Panc1 (cell line): ENCODE data around the gene CLDN6.

Source experiments
- POLR2AphosphoS5 ChIP-seq: IDR thresholded peaks from 2 replicates; pipeline ENCODE4 v1.6.1; 2012; ENCODE audit warnings: mild to moderate bottlenecking, low read depth, low read length, moderate library complexity
- SIN3A ChIP-seq: IDR thresholded peaks from 2 replicates; pipeline ENCODE4 v1.6.1; 2012; ENCODE audit warnings: low read depth, mild to moderate bottlenecking, low read length, moderate library complexity, borderline replicate concordance; ENCODE audit not compliant: insufficient read depth
- TCF7L2 ChIP-seq: IDR thresholded peaks from 2 replicates; pipeline ENCODE4 v1.6.1; 2011; ENCODE audit warnings: mild to moderate bottlenecking, low read depth, low read length, inconsistent platforms
- TF ChIP-seq, protein P1 (sequence below): fragments of 450-650 bp; IDR thresholded peaks from 2 replicates; pipeline ENCODE4 v1.5.1; 2017; ENCODE audit warnings: mild to moderate bottlenecking

DNA sequence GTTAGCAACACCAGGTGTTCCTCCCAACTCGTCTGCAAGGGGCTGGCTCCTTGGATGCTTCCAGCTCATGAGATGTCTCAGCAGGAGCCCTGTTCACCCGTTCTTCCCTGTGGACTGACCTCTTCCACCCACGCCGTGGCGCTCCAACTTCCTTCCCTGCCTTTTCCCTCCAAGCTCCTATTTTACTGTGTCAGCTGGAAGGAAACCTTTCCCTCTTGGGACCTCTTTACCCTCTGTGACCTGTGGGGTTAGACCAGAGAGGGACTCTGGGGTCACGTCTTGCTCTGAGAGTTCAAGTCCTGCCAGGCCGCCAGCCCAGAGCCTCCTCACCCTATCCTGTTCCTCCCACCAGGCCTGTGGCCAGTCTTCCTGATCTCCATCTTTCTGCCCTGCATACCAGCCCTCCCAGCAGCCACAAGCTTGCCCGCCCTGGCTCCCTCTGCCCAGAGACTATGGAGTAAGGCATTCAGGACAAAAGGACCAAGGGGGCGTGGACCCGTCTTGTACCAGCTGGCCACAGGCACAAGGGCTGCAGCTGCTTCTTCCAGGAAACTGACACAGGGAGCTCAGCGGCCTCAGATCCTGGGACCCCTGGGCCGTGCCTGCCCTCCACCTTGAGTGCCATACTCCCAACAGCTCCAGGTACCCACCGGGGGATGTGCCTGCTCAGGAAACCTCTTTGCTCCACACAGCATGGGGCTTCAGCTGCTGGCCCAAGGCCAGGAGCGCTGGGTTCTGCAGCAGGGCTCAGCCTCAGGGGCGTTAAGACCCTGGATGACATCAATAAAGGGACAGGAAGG, 45.8 kb downstream of the CLDN6 start:
- TF ChIP-seq SIN3A (no peak), TCF7L2 (no peak), POLR2AphosphoS5 (peak; percentile 22; the same call in 1 of the 2 replicates)
- TF ChIP-seq, protein P1, sequence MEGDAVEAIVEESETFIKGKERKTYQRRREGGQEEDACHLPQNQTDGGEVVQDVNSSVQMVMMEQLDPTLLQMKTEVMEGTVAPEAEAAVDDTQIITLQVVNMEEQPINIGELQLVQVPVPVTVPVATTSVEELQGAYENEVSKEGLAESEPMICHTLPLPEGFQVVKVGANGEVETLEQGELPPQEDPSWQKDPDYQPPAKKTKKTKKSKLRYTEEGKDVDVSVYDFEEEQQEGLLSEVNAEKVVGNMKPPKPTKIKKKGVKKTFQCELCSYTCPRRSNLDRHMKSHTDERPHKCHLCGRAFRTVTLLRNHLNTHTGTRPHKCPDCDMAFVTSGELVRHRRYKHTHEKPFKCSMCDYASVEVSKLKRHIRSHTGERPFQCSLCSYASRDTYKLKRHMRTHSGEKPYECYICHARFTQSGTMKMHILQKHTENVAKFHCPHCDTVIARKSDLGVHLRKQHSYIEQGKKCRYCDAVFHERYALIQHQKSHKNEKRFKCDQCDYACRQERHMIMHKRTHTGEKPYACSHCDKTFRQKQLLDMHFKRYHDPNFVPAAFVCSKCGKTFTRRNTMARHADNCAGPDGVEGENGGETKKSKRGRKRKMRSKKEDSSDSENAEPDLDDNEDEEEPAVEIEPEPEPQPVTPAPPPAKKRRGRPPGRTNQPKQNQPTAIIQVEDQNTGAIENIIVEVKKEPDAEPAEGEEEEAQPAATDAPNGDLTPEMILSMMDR: no peak
